Measurements from ENCODE around the gene SRGAP1.

SRGAP1 gene

GRCh38 chr12:63889721-63890509, 45.4 kb downstream of the SRGAP1 start:
- no peaks in the 10 kb centered on the region for H3K27me3 ChIP-seq (ENCODE audit: insufficient read depth, poor library complexity, severe bottlenecking)
- no peak overlapping the region for H3K4me3 ChIP-seq (replicated peaks; ENCODE audit: insufficient read depth, low read length)
- TF ChIP-seq, protein P1, sequence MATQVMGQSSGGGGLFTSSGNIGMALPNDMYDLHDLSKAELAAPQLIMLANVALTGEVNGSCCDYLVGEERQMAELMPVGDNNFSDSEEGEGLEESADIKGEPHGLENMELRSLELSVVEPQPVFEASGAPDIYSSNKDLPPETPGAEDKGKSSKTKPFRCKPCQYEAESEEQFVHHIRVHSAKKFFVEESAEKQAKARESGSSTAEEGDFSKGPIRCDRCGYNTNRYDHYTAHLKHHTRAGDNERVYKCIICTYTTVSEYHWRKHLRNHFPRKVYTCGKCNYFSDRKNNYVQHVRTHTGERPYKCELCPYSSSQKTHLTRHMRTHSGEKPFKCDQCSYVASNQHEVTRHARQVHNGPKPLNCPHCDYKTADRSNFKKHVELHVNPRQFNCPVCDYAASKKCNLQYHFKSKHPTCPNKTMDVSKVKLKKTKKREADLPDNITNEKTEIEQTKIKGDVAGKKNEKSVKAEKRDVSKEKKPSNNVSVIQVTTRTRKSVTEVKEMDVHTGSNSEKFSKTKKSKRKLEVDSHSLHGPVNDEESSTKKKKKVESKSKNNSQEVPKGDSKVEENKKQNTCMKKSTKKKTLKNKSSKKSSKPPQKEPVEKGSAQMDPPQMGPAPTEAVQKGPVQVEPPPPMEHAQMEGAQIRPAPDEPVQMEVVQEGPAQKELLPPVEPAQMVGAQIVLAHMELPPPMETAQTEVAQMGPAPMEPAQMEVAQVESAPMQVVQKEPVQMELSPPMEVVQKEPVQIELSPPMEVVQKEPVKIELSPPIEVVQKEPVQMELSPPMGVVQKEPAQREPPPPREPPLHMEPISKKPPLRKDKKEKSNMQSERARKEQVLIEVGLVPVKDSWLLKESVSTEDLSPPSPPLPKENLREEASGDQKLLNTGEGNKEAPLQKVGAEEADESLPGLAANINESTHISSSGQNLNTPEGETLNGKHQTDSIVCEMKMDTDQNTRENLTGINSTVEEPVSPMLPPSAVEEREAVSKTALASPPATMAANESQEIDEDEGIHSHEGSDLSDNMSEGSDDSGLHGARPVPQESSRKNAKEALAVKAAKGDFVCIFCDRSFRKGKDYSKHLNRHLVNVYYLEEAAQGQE (IDR thresholded peaks at IDR 0.05; ENCODE audit: insufficient replicate concordance, low read depth): no peak
- TF ChIP-seq GABPA (IDR thresholded peaks at IDR 0.05; ENCODE audit: low read depth) (no peak), POLR2AphosphoS5 (IDR thresholded peaks at IDR 0.05; ENCODE audit: low read depth) (no peak), SPI1 (IDR thresholded peaks at IDR 0.05; ENCODE audit: borderline replicate concordance, low read depth) (no peak)
- TF ChIP-seq, protein P2, sequence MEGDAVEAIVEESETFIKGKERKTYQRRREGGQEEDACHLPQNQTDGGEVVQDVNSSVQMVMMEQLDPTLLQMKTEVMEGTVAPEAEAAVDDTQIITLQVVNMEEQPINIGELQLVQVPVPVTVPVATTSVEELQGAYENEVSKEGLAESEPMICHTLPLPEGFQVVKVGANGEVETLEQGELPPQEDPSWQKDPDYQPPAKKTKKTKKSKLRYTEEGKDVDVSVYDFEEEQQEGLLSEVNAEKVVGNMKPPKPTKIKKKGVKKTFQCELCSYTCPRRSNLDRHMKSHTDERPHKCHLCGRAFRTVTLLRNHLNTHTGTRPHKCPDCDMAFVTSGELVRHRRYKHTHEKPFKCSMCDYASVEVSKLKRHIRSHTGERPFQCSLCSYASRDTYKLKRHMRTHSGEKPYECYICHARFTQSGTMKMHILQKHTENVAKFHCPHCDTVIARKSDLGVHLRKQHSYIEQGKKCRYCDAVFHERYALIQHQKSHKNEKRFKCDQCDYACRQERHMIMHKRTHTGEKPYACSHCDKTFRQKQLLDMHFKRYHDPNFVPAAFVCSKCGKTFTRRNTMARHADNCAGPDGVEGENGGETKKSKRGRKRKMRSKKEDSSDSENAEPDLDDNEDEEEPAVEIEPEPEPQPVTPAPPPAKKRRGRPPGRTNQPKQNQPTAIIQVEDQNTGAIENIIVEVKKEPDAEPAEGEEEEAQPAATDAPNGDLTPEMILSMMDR (IDR thresholded peaks at IDR 0.05; ENCODE audit: insufficient read depth, low read length): no peak
- no peak for DNase-seq (ENCODE audit: low read depth in 1 of 2, low spot score in 1 of 2)
- no peak overlapping the region for H3K27ac ChIP-seq (replicated peaks)

DNA sequence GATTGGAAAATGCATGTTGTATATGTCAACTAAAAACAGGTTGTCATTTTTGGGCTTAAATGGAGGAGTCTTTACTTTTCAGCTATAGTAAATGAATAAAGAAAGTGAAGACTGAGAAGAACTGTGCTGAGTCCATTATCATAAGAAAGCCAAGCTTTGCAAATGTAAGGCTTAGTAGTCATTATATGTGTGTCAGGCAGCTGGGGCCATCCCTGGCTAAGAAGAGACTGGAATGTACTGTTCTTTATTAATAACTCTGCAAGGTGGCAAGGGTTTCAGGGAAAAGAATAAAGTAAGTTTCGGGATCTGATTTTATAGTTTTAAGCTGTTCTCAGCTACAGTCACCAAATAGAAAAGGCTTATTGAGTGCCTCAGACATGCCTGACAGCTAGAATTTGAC, 48.7 kb downstream of the SRGAP1 start:
- Histone ChIP-seq H3K27me3 (ENCODE audit: insufficient read depth, poor library complexity, severe bottlenecking) (no peaks in the 10 kb centered on the region), H3K4me3 (replicated peaks; ENCODE audit: insufficient read depth, low read length) (no peak overlapping the region), H3K27ac (replicated peaks) (no peak overlapping the region)
- no peak for DNase-seq (ENCODE audit: low read depth in 1 of 2, low spot score in 1 of 2)
- TF ChIP-seq, protein P2 (IDR thresholded peaks at IDR 0.05; ENCODE audit: insufficient read depth, low read length): no peak
- TF ChIP-seq GABPA (IDR thresholded peaks at IDR 0.05; ENCODE audit: low read depth) (no peak), SPI1 (IDR thresholded peaks at IDR 0.05; ENCODE audit: borderline replicate concordance, low read depth) (no peak), POLR2AphosphoS5 (IDR thresholded peaks at IDR 0.05; ENCODE audit: low read depth) (no peak)
- TF ChIP-seq, protein P1 (IDR thresholded peaks at IDR 0.05; ENCODE audit: insufficient replicate concordance, low read depth): no peak

DNA sequence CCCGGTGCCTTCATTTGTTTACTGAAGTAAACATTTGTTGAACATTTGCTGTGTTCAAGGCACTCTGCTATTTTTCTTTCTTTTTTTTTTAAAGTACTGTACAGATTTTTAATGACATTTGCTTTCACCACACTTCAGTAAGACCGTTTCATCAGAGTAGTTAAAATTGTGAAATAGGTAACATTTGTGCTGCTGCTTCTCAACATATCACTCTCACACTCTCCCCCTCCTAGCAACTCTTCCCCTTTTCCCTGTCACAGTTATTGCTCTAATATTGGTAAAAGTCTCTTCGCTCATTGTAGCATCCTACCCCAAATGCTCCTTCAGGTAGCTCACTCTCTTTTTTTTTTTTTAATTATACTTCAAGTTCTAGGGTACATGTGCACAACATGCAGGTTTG, 49.6 kb downstream of the SRGAP1 start:
- peak; percentile 50 to 65 for DNase-seq (ENCODE audit: low read depth in 1 of 2, low spot score in 1 of 2)
- TF ChIP-seq, protein P2 (IDR thresholded peaks at IDR 0.05; ENCODE audit: insufficient read depth, low read length): no peak
- TF ChIP-seq SPI1 (IDR thresholded peaks at IDR 0.05; ENCODE audit: borderline replicate concordance, low read depth): peak; percentile 63; the same call in 1 of the 2 replicates
- H3K4me3 ChIP-seq (replicated peaks; ENCODE audit: insufficient read depth, low read length): no peak overlapping the region
- no peaks in the 10 kb centered on the region for H3K27me3 ChIP-seq (ENCODE audit: insufficient read depth, poor library complexity, severe bottlenecking)
- no peak overlapping the region for H3K27ac ChIP-seq (replicated peaks)

Data from HL-60 (cell line).